Fibroblast of pulmonary artery (primary cell): Measurements from ENCODE around the gene ITGB3.

Experiments
- DNase-seq: peaks from one replicate; pipeline ENCODE4 v3.0.0-alpha.2; 2010; ENCODE audit warnings: low read depth
- H3K4me3 ChIP-seq: replicated peaks from 2 replicates; pipeline ENCODE4 v1.5.1; 2011; ENCODE audit warnings: low read depth, mild to moderate bottlenecking, control low read depth, low read length, moderate library complexity
- TF ChIP-seq, protein P1 (sequence below): IDR thresholded peaks from 2 replicates; pipeline ENCODE4 v1.5.1; 2011; ENCODE audit warnings: mild to moderate bottlenecking, control low read depth, low read length, inconsistent platforms; ENCODE audit errors: missing control alignments

ITGB3 gene

DNA sequence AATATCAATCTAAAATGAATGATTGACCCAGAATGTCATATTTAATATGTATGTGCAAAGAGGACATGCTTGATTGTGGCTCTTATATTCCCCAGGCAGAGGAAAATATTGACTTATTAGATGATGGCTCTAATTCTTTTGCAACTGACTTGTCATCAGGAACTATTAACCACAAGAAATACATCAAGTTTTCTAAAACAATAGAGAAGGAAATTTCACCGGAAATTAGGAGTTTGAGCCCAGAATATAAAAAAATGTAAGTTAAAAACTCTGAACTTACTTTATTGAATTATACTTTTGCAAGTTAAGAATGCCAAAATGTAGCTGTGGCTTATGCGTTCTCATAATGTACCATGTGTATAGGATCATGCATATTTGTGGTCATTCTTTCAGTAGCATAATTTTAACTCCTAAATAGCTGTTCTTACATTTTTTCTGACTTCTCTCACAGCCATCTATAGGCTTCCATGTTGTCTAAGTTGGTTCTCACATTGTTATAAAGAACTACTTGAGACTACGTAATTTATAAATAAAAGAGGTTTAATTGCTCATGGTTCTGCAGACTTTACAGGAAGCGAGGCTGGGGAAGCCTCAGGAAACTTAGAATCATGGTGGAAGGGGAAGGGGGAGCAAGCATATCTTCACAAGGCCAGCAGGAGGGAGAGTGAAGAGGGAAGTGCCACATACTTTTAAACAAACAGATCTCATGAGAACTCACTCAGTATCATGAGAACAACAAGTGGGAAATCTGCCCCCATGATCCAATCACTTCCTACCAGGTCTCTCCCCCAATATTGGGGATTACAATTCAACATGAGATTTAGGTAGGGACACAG lies 81.7 kb downstream of the ITGB3 start:
- no peak overlapping the region for H3K4me3 ChIP-seq
- DNase-seq, result peak; percentile 29
- TF ChIP-seq, protein P1, sequence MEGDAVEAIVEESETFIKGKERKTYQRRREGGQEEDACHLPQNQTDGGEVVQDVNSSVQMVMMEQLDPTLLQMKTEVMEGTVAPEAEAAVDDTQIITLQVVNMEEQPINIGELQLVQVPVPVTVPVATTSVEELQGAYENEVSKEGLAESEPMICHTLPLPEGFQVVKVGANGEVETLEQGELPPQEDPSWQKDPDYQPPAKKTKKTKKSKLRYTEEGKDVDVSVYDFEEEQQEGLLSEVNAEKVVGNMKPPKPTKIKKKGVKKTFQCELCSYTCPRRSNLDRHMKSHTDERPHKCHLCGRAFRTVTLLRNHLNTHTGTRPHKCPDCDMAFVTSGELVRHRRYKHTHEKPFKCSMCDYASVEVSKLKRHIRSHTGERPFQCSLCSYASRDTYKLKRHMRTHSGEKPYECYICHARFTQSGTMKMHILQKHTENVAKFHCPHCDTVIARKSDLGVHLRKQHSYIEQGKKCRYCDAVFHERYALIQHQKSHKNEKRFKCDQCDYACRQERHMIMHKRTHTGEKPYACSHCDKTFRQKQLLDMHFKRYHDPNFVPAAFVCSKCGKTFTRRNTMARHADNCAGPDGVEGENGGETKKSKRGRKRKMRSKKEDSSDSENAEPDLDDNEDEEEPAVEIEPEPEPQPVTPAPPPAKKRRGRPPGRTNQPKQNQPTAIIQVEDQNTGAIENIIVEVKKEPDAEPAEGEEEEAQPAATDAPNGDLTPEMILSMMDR, result no peak

DNA sequence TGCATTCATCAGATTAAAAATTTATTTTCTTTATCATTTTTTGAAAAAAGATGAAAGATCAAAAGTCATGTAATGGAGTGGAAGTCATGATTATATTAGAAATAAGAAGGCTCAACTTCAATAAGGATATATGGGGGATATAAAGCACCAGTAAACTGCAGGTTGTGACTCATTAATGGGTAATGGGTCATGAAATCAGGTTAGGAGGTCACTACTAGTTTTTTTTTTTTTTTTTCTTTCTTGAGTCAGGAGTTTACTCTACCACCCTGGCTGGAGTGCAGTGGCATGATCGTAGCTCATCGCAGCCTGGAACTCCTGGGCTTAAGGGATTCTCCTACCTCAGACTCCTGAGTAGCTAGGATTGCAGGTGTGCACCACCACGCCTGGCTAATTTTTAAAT lies 84.4 kb downstream of the ITGB3 start:
- no peak for DNase-seq
- TF ChIP-seq, protein P1, result no peak
- no peak overlapping the region for H3K4me3 ChIP-seq

DNA sequence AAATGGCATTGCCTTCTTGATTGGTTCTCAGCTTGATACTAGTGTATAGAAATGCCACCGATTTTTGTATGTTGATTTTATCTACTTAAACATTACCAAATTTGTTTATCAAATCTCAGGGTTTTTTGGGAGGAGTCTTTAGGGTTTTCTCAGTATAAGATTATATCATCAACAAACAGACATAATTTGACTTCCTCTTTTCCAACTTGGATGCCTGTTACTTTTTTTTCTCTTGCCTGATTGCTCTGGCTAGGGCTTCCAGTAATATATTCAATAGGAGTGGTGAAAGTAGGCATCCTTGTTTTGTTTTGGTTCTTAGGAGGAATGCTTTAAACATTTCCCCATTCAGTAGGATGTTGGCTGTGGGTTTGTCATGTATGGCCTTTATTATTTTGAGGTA lies 99.2 kb downstream of the ITGB3 start:
- TF ChIP-seq, protein P1, result no peak
- H3K4me3 ChIP-seq, result no peak overlapping the region
- DNase-seq, result no peak

DNA sequence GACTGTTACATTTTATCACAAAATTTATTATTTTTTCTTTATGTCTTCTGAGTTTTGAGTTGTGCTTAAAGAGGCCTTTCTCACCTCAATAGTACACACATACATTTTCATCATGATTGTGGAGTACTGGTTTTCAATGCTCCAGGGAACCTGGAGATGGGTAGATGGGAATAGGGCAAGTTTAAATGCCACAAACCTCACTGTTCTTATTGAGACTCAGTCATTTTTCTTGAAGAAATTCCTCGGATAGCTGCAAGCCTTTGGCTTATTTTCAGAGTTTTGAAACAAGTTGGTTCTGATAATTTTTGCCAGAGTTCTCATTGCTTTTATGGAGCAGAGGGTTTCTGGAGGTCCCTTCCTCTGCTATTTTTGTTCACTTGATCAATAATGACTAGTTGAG lies 105.0 kb downstream of the ITGB3 start:
- no peak for DNase-seq
- TF ChIP-seq, protein P1, result no peak
- no peak overlapping the region for H3K4me3 ChIP-seq
